HL-60 (cell line): ENCODE results near the gene MED15.

Source experiments
- DNase-seq, 2 experiments: peaks; one replicate each; pipeline ENCODE4 v3.0.0-alpha.2; 2010 to 2020; ENCODE audit warnings: low read depth in 1 of 2, low spot score in 1 of 2
- H3K27ac ChIP-seq: fragments of 250-450 bp; sonication (Bioruptor Pico); replicated peaks from 2 replicates; pipeline ENCODE4 v1.5.1; 2020; ENCODE audit warnings: mild to moderate bottlenecking, moderate library complexity
- H3K27me3 ChIP-seq: fragments of 250-450 bp; sonication (Bioruptor Pico); 2 replicates; pipeline ENCODE4 v1.5.1; 2021; ENCODE audit warnings: mild to moderate bottlenecking, moderate library complexity; ENCODE audit not compliant: insufficient read depth, poor library complexity, severe bottlenecking
- H3K4me3 ChIP-seq: replicated peaks from 2 replicates; pipeline ENCODE4 v1.5.1; 2011; ENCODE audit warnings: mild to moderate bottlenecking, control low read depth, low read length; ENCODE audit not compliant: insufficient read depth
- GABPA ChIP-seq: IDR thresholded peaks from 2 replicates; pipeline ENCODE4 v1.6.1; 2012; ENCODE audit warnings: low read depth
- POLR2AphosphoS5 ChIP-seq: IDR thresholded peaks from 2 replicates; pipeline ENCODE4 v1.6.1; 2012; ENCODE audit warnings: low read depth
- SPI1 ChIP-seq: IDR thresholded peaks from 2 replicates; pipeline ENCODE4 v1.6.1; 2012; ENCODE audit warnings: low read depth, mild to moderate bottlenecking, borderline replicate concordance
- TF ChIP-seq, protein P1 (sequence below): IDR thresholded peaks from one replicate; pipeline ENCODE4 v1.5.1; 2011; ENCODE audit warnings: low read length, control low read depth, inconsistent platforms; ENCODE audit not compliant: insufficient read depth
- TF ChIP-seq, protein P2 (sequence below): IDR thresholded peaks from 2 replicates; pipeline ENCODE4 v1.6.1; 2012; ENCODE audit warnings: low read depth; ENCODE audit not compliant: insufficient replicate concordance

Gene MED15

DNA sequence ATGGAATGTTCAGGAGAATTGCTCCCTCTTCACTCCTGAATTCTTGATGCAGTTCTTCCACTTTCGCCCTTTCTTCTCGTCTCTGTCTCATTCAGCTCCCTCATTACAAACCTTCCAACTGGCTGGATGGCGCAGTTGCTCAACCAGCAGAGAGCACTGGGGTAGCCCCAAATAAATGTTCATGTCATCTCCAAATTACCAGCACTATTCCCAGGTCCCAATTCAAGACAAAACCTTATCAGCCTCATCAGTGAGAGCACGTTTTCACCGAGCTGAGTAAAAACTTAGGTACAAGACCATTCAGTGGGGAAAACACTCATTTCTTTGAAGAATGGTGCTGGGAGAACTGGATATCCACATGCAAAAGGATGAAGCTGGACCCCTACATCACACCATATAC lies 120.0 kb downstream of the MED15 start:
- H3K4me3 ChIP-seq: no peak overlapping the region
- TF ChIP-seq POLR2AphosphoS5 (no peak), GABPA (no peak), SPI1 (no peak)
- TF ChIP-seq, protein P1, sequence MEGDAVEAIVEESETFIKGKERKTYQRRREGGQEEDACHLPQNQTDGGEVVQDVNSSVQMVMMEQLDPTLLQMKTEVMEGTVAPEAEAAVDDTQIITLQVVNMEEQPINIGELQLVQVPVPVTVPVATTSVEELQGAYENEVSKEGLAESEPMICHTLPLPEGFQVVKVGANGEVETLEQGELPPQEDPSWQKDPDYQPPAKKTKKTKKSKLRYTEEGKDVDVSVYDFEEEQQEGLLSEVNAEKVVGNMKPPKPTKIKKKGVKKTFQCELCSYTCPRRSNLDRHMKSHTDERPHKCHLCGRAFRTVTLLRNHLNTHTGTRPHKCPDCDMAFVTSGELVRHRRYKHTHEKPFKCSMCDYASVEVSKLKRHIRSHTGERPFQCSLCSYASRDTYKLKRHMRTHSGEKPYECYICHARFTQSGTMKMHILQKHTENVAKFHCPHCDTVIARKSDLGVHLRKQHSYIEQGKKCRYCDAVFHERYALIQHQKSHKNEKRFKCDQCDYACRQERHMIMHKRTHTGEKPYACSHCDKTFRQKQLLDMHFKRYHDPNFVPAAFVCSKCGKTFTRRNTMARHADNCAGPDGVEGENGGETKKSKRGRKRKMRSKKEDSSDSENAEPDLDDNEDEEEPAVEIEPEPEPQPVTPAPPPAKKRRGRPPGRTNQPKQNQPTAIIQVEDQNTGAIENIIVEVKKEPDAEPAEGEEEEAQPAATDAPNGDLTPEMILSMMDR: no peak
- TF ChIP-seq, protein P2, sequence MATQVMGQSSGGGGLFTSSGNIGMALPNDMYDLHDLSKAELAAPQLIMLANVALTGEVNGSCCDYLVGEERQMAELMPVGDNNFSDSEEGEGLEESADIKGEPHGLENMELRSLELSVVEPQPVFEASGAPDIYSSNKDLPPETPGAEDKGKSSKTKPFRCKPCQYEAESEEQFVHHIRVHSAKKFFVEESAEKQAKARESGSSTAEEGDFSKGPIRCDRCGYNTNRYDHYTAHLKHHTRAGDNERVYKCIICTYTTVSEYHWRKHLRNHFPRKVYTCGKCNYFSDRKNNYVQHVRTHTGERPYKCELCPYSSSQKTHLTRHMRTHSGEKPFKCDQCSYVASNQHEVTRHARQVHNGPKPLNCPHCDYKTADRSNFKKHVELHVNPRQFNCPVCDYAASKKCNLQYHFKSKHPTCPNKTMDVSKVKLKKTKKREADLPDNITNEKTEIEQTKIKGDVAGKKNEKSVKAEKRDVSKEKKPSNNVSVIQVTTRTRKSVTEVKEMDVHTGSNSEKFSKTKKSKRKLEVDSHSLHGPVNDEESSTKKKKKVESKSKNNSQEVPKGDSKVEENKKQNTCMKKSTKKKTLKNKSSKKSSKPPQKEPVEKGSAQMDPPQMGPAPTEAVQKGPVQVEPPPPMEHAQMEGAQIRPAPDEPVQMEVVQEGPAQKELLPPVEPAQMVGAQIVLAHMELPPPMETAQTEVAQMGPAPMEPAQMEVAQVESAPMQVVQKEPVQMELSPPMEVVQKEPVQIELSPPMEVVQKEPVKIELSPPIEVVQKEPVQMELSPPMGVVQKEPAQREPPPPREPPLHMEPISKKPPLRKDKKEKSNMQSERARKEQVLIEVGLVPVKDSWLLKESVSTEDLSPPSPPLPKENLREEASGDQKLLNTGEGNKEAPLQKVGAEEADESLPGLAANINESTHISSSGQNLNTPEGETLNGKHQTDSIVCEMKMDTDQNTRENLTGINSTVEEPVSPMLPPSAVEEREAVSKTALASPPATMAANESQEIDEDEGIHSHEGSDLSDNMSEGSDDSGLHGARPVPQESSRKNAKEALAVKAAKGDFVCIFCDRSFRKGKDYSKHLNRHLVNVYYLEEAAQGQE: no peak
- no peak overlapping the region for H3K27ac ChIP-seq
- no peak for DNase-seq
- no peaks in the 10 kb centered on the region for H3K27me3 ChIP-seq

GRCh38 chr22:20628081-20628939 lies 120.9 kb downstream of the MED15 start:
- no peak overlapping the region for H3K4me3 ChIP-seq
- TF ChIP-seq GABPA: no peak
- TF ChIP-seq, protein P1: no peak
- no peak for TF ChIP-seq POLR2AphosphoS5
- no peak for TF ChIP-seq SPI1
- TF ChIP-seq, protein P2: no peak
- H3K27me3 ChIP-seq: no peaks in the 10 kb centered on the region
- H3K27ac ChIP-seq: no peak overlapping the region
- no peak for DNase-seq

GRCh38 chr22:20629401-20629800 lies 122.0 kb downstream of the MED15 start:
- no peak for DNase-seq
- TF ChIP-seq SPI1 (no peak), GABPA (no peak)
- Histone ChIP-seq H3K27ac (no peak overlapping the region), H3K4me3 (no peak overlapping the region), H3K27me3 (no peaks in the 10 kb centered on the region)

GRCh38 chr22:20630873-20631617 lies 123.6 kb downstream of the MED15 start:
- no peak for DNase-seq

More at GRCh38 chr22:20630873-20631617, 123.6 kb downstream of the MED15 start:
- TF ChIP-seq, protein P2: no peak
- Histone ChIP-seq H3K4me3 (no peak overlapping the region), H3K27me3 (no peaks in the 10 kb centered on the region), H3K27ac (no peak overlapping the region)
